Natural killer cell (primary cell): ENCODE measurements around the gene AGBL5. TPM values are rescaled to one million over a fixed set of nuclear protein-coding genes. Genes with fewer than 3 reads are reported as not detected.
A peak's percentile ranks its signal among the peaks of the same experiment; 100 is the strongest.

Experiments
- ATAC-seq, 3 donors: fragments of 150-1000 bp in 2 of 3; fragments of 200-7000 bp in 1 of 3; cut with Tn5 transposase; 1 replicate in 1 of 3; 2 replicates in 2 of 3; pipeline ENCODE4 v1.10.0; 2021; ENCODE audit warnings: mild to moderate bottlenecking in 2 of 3, moderate library complexity in 2 of 3
- DNase-seq, 2 donors: peaks; one replicate each; pipeline versions ENCODE4 v3.0.0 to v3.0.0-alpha.2; 2013 to 2021; ENCODE audit warnings: mixed read lengths in 1 of 2
- H3K27ac ChIP-seq: one replicate; pipeline ENCODE4 v1.5.1; 2013; ENCODE audit warnings: mild to moderate bottlenecking, low read length
- H3K27me3 ChIP-seq: one replicate; pipeline ENCODE4 v1.6.1; 2013; ENCODE audit warnings: low read length; ENCODE audit not compliant: control insufficient read depth, insufficient read depth
- H3K36me3 ChIP-seq: one replicate; pipeline ENCODE4 v1.6.1; 2013; ENCODE audit warnings: low read length; ENCODE audit not compliant: control insufficient read depth, insufficient read depth
- H3K4me1 ChIP-seq: one replicate; pipeline ENCODE4 v1.6.1; 2013; ENCODE audit warnings: low read length; ENCODE audit not compliant: control insufficient read depth, insufficient read depth
- H3K4me3 ChIP-seq: one replicate; pipeline ENCODE4 v1.5.1; 2013; ENCODE audit warnings: low read length
- H3K9me3 ChIP-seq: one replicate; pipeline ENCODE4 v1.6.1; 2013; ENCODE audit warnings: low read length; ENCODE audit not compliant: control insufficient read depth, insufficient read depth
- H3K27ac Mint-ChIP-seq, 2 donors: one replicate each; pipeline ENCODE4 v1.8.0; 2022; ENCODE audit warnings: mild to moderate bottlenecking in 2 of 2, mixed read lengths in 2 of 2, moderate library complexity in 1 of 2
- H3K27me3 Mint-ChIP-seq, 2 donors: one replicate each; pipeline ENCODE4 v1.8.0; 2022; ENCODE audit warnings: low read depth in 2 of 2, mixed read lengths in 2 of 2
- H3K36me3 Mint-ChIP-seq: one replicate; pipeline ENCODE4 v1.8.0; 2022; ENCODE audit warnings: mixed read lengths
- H3K4me1 Mint-ChIP-seq, 2 donors: one replicate each; pipeline ENCODE4 v1.8.0; 2022; ENCODE audit warnings: mixed read lengths in 2 of 2
- H3K4me3 Mint-ChIP-seq: one replicate; pipeline ENCODE4 v1.8.0; 2022; ENCODE audit warnings: mild to moderate bottlenecking, moderate library complexity, mixed read lengths
- H3K9me3 Mint-ChIP-seq, 2 donors: one replicate each; pipeline ENCODE4 v1.8.0; 2022; ENCODE audit warnings: mixed read lengths in 2 of 2
- CTCF ChIP-seq: fragments of 200-600 bp; IDR thresholded peaks from one replicate; pipeline ENCODE4 v1.8.0; 2022; ENCODE audit warnings: antibody characterized with exemption
- WGBS: methylation state at CpG from one replicate; pipeline ENCODE4 v1.1.7; 2013; ENCODE audit warnings: missing lambda C conversion rate; ENCODE audit not compliant: insufficient coverage; 5-methylcytosine and 5-hydroxymethylcytosine counted together
- intact Hi-C: fragments of 100-400 bp; cut with micrococcal nuclease; formaldehyde crosslinking; loops from one replicate; pipeline ENCODE4 v1.14.2; 2022
- total RNA-seq, 4 donors: library from RNA; stranded (reverse); fragments of 120-200 nt in 1 of 4; gene quantifications; one replicate each; pipeline versions ENCODE4 v1.2.3 to v1.2.4, GENCODE V29; 2013 to 2022

The AGBL5 gene
- total RNA-seq, 3 donors from 2014 or later (not counting 1 experiment from before 2014, with no cell fraction given): 10.0 to 12.0 (median 10.8) TPM

GRCh38 chr2:27094353-27094984 is 43.0 kb downstream of the AGBL5 start:
- Mint-ChIP-seq H3K27ac (no peak overlapping the region), H3K27me3 (no peaks in the 10 kb centered on the region), H3K9me3 (no peaks in the 10 kb centered on the region), H3K36me3 (no peaks in the 10 kb centered on the region), H3K4me1 (peaks cover 0 to 16% of the 10 kb centered on the region in 2 donors), H3K4me3 (no peak overlapping the region)
- Histone ChIP-seq H3K27me3 (no peaks in the 10 kb centered on the region), H3K36me3 (no peaks in the 10 kb centered on the region), H3K9me3 (no peaks in the 10 kb centered on the region), H3K4me1 (peaks cover 9% of the 10 kb centered on the region), H3K27ac (no peak overlapping the region), H3K4me3 (no peak overlapping the region)
- no peak for DNase-seq
- intact Hi-C loops: no loop called here
- no peak for TF ChIP-seq CTCF
- no peak for ATAC-seq
- WGBS: 93% methylated on average over 24 of the region's 24 CpGs

GRCh38 chr2:27095427-27095744 is 43.9 kb downstream of the AGBL5 start:
- Mint-ChIP-seq H3K9me3 (no peaks in the 10 kb centered on the region), H3K4me3 (peak overlapping the region; percentile 18), H3K27me3 (no peaks in the 10 kb centered on the region), H3K4me1 (peaks cover 0 to 16% of the 10 kb centered on the region in 2 donors), H3K27ac (no peak overlapping the region), H3K36me3 (no peaks in the 10 kb centered on the region)
- H3K4me1 ChIP-seq: peaks cover 9% of the 10 kb centered on the region
- no peak overlapping the region for H3K27ac ChIP-seq
- TF ChIP-seq CTCF: no peak
- H3K36me3 ChIP-seq: no peaks in the 10 kb centered on the region
- 100% methylated on average over 2 of the region's 2 CpGs for WGBS
- H3K4me3 ChIP-seq: no peak overlapping the region
- intact Hi-C loops: no loop called here
- H3K9me3 ChIP-seq: no peaks in the 10 kb centered on the region
- H3K27me3 ChIP-seq: no peaks in the 10 kb centered on the region
- DNase-seq (no peak), ATAC-seq (no peak)

- H3K27ac ChIP-seq: no peak overlapping the region
- Mint-ChIP-seq H3K4me1 (peaks cover 0 to 16% of the 10 kb centered on the region in 2 donors), H3K9me3 (no peaks in the 10 kb centered on the region), H3K4me3 (peak overlapping the region; percentile 61), H3K27me3 (no peaks in the 10 kb centered on the region), H3K36me3 (no peaks in the 10 kb centered on the region), H3K27ac (no peak overlapping the region)
- DNase-seq (peak in 1 of 2 donors; percentile 69), ATAC-seq (peak; percentile 63 to 94 (median 88))
- H3K4me3 ChIP-seq: no peak overlapping the region
- WGBS: 37% methylated on average over 18 of the region's 18 CpGs
- TF ChIP-seq CTCF: no peak
- H3K27me3 ChIP-seq: no peaks in the 10 kb centered on the region
- H3K9me3 ChIP-seq: no peaks in the 10 kb centered on the region
- no peaks in the 10 kb centered on the region for H3K36me3 ChIP-seq
- intact Hi-C loops: no loop called here
- H3K4me1 ChIP-seq: peaks cover 9% of the 10 kb centered on the region
Measured at GRCh38 chr2:27095745-27096651, 44.5 kb downstream of the AGBL5 start.
